Suprapubic skin (tissue), 3 donors: ENCODE results near the gene ADGRF4.

Experiments used
- EP300 ChIP-seq: sonication (generic); formaldehyde crosslinking; IDR thresholded peaks from one replicate; pipeline ENCODE4 v1.6.1; 2017; ENCODE audit warnings: antibody characterized with exemption
- POLR2A ChIP-seq, 2 donors: fragments of 450-650 bp; IDR thresholded peaks; one replicate each; pipeline ENCODE4 v1.6.1; 2017; ENCODE audit warnings: antibody characterized with exemption in 2 of 2, mild to moderate bottlenecking in 2 of 2, moderate library complexity in 2 of 2
- TF ChIP-seq, protein P1 (sequence below), 2 donors: fragments of 200-600 bp in 1 of 2; fragments of 450-650 bp in 1 of 2; sonication (generic) in 1 of 2; IDR thresholded peaks; one replicate each; pipeline ENCODE4 v1.5.1; 2016 to 2019; ENCODE audit warnings: antibody characterized with exemption in 2 of 2, mild to moderate bottlenecking in 1 of 2, moderate library complexity in 1 of 2

DNA sequence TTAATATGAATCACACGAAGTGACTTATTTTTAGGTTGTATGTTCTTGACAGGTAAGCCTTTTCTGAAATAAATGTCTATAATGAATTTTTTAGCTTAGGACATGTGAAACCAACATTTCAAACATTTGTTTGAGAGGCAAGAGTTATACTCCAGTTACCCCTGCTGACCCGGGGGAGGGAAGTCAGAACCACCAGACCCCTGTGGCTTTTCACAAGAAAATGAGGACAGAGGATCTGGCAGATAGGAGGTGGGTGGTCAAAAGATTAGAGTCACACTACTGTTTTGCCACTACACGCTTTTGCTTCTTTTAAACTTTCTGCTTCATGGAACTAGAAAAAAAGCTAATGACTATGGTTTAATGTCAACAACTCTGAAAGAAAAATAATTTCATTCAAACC lies 27.5 kb upstream of the ADGRF4 start:
- no peak for TF ChIP-seq POLR2A (IDR thresholded peaks at IDR 0.05)
- TF ChIP-seq, protein P1, sequence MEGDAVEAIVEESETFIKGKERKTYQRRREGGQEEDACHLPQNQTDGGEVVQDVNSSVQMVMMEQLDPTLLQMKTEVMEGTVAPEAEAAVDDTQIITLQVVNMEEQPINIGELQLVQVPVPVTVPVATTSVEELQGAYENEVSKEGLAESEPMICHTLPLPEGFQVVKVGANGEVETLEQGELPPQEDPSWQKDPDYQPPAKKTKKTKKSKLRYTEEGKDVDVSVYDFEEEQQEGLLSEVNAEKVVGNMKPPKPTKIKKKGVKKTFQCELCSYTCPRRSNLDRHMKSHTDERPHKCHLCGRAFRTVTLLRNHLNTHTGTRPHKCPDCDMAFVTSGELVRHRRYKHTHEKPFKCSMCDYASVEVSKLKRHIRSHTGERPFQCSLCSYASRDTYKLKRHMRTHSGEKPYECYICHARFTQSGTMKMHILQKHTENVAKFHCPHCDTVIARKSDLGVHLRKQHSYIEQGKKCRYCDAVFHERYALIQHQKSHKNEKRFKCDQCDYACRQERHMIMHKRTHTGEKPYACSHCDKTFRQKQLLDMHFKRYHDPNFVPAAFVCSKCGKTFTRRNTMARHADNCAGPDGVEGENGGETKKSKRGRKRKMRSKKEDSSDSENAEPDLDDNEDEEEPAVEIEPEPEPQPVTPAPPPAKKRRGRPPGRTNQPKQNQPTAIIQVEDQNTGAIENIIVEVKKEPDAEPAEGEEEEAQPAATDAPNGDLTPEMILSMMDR (IDR thresholded peaks at IDR 0.05) = no peak
- no peak for TF ChIP-seq EP300
